HG02763 (cell line): ENCODE measurements around the gene MORC3.
"Not testable (repeated sequence)": the region's sequence is repeated elsewhere in the genome, so short reads cannot be mapped to it uniquely, and the experiment has no call there.

Experiments
- ATAC-seq: cut with Tn5 transposase; IDR thresholded peaks from one replicate; pipeline ENCODE4 v1.9.1; 2021; ENCODE audit warnings: mild to moderate bottlenecking, moderate library complexity; ENCODE audit not compliant: unreplicated experiment

Gene MORC3, protein sequence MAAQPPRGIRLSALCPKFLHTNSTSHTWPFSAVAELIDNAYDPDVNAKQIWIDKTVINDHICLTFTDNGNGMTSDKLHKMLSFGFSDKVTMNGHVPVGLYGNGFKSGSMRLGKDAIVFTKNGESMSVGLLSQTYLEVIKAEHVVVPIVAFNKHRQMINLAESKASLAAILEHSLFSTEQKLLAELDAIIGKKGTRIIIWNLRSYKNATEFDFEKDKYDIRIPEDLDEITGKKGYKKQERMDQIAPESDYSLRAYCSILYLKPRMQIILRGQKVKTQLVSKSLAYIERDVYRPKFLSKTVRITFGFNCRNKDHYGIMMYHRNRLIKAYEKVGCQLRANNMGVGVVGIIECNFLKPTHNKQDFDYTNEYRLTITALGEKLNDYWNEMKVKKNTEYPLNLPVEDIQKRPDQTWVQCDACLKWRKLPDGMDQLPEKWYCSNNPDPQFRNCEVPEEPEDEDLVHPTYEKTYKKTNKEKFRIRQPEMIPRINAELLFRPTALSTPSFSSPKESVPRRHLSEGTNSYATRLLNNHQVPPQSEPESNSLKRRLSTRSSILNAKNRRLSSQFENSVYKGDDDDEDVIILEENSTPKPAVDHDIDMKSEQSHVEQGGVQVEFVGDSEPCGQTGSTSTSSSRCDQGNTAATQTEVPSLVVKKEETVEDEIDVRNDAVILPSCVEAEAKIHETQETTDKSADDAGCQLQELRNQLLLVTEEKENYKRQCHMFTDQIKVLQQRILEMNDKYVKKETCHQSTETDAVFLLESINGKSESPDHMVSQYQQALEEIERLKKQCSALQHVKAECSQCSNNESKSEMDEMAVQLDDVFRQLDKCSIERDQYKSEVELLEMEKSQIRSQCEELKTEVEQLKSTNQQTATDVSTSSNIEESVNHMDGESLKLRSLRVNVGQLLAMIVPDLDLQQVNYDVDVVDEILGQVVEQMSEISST

DNA sequence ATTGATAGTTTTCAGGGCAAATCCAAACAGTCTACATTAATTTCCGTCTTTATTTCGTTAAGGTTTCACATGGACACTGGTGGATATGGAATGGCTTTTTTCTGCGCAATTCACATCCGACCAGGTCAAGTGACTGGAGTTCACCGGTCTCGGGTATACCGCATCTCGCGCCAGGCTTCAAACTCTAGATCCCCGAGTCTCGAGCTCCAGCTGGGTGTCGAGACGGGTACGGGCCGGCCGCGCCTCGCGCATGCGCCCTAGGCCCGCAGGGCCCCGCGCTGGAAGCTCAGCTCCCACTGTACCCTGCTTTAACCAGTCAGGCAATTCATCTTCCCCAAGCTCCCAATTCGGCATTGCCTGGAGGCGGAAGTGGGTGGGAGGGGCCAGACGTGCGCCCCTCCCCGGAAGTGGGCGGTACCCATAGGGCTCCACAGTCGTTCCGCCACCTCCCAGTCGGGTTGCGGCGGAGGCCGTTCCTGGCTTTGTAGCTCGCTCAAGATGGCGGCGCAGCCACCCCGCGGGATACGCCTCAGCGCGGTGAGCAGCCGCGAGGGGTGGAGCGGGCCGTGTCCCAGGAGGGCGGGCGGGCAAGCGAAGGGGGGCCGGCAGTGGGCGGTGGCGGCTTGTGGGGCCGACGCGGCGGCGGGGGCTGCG lies at the start of gene MORC3:
MORC3 (plus strand) TSS at position 431 of the 654 bp plus-strand sequence; CDS start at position 499, 68 bp downstream.
- ATAC-seq = peak; percentile 86

DNA sequence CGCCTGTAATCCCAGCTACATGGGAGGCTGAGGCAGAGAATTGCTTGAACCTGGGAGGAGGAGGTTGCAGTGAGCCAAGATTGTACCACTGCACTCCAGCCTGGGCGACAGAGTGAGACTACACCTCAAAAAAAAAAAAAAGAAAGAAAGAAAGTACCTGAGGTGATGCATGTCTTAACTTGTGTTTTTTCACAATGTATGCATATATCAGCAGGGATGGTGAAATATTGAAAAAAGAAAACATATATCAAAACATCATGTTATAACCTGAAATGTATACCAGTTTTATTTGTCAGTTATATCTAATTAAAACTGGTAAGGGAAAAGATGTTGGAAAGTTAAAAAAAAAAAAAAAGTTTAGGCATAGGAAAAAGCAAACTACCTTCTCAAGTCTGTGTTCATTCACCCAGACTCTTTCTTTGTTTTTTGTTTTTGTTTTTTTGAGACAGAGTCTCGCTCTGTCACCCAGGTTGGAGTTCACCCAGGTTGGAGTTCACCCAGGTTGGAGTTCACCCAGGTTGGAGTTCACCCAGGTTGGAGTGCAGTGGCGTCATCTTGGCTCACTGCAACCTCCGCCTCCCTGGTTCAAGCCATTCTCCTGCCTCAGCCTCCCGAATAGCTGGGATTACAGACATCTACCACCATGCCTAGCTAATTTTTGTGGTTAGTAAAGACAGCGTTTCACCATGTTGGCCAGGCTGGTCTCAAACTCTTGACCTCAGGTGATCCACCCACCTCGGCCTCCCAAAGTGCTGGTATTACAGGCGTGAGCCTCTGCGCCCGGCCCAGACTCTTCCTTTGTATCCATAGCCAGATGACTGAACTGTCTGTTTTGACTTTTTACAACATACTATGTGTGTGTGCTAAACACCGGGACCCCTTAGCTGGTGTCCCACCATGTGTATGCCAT lies 49.0 kb upstream of the MORC3 start:
- ATAC-seq = not testable (repeated sequence)

GRCh38 chr21:36274128-36274527 lies 45.9 kb upstream of the MORC3 start:
- ATAC-seq = no peak

GRCh38 chr21:36282568-36283230 lies 37.3 kb upstream of the MORC3 start:
- no peak for ATAC-seq

GRCh38 chr21:36283231-36283622 lies 36.8 kb upstream of the MORC3 start:
- ATAC-seq = not testable (repeated sequence)

DNA sequence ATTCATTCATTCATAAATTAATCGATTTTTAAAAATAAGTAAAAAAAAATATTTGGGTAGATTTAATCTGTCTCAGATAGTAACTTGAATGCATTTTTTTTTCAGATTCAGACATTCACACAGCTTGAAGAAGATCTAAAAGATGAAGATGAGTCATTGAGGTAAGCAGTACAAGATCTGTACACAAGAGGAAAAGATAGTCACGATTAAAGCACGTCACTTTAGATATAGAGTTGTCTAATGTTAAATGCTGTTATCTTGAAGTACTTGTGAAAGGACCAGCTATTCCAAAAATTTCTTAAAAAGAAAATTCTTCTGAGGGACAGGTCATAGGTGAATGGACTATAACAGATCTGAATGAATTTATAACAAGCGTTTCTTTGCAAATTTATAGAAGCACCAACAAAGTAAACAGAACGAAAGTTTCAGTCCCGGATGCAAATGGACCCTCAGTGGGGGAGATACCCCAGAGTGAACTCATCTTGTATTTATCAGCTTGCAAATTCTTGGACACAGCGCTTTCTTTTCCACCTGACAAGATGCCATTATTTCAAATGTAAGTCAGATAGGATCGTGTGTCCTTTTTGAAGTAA lies 31.2 kb upstream of the MORC3 start:
- peak; percentile 18 for ATAC-seq

DNA sequence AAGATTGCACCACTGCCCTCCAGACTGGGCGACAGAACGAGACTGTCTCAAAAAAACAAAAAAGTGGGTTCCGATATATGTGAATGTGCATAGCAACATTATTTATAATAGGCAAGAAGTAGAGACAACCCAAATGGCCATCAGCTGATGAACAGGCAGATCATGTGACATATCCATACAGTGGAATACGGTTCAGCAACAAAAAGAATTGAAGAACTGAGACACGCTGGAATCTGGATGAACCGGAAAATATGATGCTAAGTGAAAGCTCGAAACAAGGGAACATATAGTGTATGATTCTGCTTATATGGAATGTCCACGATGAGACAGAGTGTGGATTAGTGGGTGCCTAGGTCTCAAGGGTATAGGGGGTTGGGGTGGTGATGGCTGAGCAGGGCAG lies 28.5 kb upstream of the MORC3 start:
- no peak for ATAC-seq

DNA sequence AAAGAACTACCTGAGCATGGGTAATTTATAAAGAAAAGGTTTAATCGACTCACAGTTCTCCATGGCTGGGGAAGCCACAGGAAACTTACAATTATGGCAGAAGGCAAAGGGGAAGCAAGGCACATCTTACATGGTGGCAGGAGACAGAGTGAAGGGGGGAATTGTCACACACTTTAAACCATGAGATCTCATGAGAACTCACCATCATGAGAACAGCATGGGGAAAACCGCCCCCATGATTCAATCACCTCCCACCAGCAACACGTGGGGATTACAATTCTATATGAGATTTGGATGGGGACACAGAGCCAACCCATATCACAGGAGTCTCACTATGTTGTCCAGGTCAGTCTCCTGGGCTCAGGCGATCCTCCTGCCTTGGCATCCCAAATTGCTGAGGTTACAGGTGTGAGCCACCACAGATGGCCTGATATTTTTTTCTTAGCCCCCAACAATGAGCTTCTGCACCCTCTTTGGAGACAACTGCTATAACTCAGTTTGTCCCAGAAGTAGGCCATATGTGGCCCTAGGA lies 22.5 kb upstream of the MORC3 start:
- no peak for ATAC-seq

- ATAC-seq = peak; percentile 98
These were observed 21.9 kb upstream of the MORC3 start for GRCh38 chr21:36297938-36298572.

DNA sequence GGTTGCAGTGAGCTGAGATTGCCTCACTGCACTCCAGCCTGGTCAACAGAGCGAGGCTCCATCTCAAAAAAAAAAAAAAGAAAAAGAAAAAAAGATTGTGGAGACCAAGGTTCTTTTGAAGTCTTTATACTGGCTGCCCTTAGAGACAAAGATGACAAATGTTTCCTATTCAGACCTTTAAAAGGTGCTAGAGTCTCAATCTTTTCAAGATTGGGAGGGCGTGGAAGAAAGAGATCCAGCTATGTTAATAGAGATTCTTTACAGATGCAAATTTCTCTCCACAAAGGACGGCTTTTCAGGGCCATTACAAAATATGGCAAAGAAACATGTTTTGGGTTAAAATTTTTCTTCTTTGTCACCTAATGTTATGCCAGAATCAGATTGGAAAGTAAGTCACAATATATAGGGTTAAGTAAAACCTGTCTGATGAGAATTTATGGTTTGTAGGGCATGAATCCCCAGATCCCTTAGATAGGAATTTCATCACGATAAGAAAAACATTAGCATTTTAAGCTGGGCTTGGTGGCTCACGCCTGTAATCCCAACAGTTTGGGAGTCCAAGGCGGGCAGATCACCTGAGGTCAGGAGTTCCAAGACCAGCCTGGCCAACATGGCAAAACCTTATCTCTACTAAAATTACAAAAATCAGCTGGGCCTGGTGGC lies 13.0 kb upstream of the MORC3 start:
- no peak for ATAC-seq

GRCh38 chr21:36310016-36310415 lies 10.0 kb upstream of the MORC3 start:
- peak; percentile 72 for ATAC-seq

- ATAC-seq = not testable (repeated sequence)
These were observed 6.6 kb upstream of the MORC3 start for GRCh38 chr21:36313446-36313845.

DNA sequence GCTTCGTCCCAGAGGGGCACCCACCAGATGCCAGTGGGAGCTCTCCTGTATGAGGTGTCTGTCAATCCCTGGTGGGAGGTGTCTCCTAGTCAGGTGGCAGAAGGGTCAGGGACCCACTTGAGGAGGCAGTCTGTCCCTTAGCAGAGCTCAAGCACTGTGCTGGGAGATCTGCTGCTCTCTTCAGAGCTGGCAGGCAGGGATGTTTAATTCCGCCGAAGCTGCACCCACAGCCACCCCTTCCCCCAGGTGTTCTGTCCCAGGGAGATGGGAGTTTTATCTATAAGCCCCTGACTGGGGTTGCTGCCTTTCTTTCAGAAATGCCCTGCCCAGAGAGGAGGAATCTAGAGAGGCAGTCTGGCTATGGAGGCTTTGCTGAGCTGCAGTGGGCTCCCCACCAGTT lies 4.0 kb upstream of the MORC3 start:
- not testable (repeated sequence) for ATAC-seq

DNA sequence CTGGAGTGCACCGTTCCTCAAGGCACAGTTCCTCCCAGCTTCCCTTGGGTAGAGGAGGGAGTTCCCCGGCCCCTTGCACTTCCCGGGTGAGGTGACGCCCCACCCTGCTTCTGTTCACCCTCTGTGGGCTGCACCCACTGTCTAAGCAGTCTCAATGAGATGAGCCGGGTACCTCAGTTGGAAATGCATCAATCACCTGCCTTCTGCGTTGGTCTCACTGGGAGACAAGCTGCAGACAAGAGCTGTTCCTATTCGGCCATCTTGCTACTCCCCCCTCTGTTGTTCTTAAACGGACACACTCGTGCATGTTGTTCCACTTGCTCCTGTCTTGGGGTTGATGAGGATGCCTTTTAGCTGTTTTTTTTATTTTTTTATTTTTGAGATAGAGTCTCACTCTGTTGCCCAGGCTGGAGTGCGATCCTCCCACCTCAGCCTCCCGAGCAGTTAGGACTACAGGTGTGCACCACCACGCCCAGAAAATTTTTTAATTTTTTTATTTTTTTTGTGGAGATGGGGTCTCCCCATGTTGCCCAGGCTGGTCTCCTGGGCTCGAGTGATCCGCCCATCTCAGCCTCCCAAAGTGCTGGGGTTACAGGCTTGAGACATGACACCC lies 3.0 kb upstream of the MORC3 start:
- ATAC-seq = no peak

DNA sequence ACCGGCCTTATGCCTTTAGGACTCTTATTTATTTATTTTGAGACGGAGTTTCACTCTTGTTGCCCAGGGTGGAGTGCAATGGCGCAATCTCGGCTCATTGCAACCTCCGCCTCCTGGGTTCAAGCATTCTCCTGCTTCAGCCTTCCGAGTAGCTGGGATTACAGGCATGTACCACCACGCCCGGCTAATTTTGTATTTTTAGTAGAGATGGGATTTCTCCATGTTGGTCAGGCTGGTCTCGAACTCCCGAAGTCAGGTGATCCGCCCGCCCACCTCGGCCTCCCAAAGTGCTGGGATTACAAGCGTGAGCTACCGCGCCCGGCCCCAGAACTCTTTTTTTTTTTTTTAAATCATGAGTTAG lies 611 bp upstream of the MORC3 start:
- ATAC-seq = not testable (repeated sequence)

DNA sequence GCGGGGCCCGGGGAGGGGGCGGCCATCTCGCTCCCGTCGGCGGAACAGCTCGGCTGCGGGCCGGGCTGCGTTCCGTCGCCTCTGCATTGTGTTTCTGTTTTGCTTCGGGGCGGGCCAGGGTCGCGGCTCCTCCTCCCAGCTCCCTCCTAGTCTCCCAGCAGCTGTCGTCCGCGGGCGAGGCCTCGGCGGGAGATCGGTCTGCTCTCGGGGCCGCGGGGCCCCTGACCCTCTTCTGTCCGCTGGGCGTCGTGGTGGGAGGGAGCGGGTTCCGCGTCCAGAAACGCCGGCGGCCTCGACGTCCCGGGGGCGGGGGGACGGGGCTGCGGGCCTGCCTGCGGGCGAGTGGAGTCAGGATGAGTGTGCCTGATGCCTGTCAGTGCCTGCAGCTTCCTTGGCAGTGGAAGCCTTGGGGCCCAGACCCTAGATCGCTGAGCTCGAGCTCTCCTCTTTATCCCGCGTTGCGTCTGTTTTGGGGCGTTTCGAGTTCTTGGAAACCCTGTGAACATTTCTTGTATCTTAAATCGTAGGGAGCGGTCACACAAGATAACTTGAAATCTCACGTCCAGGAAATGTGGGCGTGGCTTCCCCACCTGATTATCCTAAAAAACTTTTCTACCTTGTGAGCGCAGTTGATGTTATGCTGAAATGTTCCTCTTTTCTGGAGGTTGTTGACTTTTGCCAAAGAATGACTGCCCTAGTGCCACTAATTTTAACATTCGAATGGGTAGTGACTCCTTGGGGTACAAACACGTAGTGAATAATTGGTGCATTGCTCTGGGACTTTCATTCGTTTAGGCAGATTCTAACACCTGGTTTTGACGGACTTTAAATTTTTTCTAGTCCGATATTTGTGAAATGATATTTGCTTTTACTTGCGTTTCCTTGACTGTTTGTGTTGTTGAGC lies 676 bp downstream of the MORC3 start:
- ATAC-seq = peak; percentile 32
